HG03045 (cell line): ENCODE measurements around the gene RBM12.

Source experiments
- ATAC-seq: cut with Tn5 transposase; IDR thresholded peaks from one replicate; pipeline ENCODE4 v1.9.1; 2021; ENCODE audit warnings: mild to moderate bottlenecking, moderate library complexity; ENCODE audit not compliant: unreplicated experiment

RBM12 gene

DNA sequence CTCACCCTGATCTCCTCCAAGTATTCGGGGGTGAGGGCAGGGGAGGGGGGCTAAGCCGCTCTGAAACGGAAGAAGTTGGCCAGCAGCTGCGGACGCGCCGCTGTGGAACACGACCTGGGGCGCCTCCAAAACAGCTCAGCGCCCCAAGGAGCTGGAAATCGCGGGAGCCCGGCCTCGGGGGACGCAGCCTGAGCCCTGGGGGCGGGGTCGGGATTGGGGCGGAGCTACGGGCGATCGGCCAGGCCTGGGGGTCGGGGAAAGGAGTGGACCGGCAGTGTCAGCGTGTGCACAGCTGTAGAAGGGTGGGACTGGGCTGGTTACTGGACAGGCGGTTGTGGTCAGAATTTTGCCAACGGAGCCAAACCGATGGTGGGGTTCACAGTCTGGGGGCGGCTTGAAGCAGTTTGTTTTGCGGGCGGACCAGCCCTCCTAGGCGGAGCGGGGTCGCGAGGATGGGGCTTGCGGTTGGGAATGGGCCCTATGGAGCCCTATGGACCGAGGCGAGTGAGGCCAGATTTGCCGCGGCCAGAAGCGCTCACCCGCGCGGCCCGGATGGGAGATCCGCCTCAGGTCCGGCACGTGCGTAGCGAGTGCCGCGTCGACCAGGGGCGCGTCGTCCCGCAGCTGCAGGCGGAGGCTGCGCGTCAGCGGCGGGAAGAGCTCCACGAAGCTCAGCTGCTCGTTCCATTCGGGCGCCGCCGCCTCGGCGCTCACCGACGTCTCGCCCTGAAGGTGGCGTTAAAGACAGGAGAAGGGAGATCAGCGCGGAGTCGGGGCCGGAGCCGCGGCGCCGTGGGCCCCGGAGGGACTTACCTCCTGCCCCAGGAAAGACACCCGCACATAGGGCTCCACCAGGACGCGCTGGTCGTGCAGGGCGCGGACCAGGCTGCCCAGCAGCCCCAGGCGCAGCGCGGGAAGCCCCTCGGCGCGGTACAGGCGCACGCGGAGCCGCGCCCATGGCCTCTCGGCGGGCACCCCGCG lies 63.4 kb downstream of the RBM12 start:
- no peak for ATAC-seq

DNA sequence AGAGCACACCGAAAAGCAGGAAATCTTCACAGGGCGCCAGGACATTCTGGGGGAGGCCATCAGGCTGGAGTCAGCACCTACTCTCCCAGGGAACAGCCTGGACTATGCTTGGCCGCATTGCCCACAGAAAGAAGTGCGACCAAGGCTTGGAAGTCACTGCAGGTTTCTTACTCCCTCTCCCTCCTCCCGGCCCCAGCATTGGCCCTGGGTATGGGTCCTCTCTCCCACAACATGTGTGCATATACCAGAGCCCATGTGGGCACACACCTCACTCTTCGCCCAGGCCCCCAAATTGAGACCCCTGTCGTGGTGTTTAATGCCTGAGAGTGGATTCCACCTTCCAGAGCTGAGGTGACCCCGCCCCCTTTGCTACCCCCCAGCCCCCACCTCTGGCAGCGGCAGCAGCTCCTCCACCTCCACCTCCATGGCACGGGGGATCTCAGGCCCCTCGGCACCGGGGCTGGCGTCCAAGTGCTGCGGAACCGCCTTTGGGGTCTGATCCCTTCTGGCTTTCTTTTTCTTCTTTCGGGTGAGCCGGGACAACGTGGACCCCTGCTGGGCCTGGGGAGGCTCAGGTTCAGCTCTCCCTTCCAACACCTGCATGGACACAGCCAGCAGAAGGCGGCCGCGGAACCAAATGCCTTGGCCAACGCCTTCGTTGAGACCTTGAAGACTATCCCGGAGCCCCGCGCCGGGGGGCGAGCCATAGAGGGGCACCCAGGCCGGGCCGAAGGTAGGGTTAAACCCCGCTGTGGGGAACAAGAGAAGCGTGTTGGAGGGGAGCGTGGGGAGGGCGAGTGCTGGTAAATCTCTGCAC lies 64.3 kb downstream of the RBM12 start:
- ATAC-seq, result no peak

DNA sequence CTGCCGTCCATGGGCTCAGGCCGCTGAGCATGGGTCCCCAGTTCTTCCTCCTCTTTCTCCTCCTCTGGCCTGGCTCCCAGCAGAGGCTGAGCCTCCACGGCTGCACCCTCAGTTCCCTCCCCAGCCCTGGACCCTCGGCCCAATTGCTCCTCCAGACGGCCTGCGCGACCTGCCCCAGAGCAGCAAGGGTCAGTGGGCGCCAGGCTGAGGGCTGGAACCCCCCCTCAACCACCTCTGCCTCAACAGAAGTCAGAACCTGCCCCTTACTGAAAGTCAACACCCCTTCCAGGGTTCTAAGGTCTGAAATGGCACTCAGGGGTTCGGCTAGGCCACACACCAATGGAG lies 65.0 kb downstream of the RBM12 start:
- no peak for ATAC-seq
